ENCODE data around the gene STX10.

GRCh38 chr19:13102416-13102665, 47.8 kb downstream of the STX10 start:
- TF ChIP-seq, protein P1, sequence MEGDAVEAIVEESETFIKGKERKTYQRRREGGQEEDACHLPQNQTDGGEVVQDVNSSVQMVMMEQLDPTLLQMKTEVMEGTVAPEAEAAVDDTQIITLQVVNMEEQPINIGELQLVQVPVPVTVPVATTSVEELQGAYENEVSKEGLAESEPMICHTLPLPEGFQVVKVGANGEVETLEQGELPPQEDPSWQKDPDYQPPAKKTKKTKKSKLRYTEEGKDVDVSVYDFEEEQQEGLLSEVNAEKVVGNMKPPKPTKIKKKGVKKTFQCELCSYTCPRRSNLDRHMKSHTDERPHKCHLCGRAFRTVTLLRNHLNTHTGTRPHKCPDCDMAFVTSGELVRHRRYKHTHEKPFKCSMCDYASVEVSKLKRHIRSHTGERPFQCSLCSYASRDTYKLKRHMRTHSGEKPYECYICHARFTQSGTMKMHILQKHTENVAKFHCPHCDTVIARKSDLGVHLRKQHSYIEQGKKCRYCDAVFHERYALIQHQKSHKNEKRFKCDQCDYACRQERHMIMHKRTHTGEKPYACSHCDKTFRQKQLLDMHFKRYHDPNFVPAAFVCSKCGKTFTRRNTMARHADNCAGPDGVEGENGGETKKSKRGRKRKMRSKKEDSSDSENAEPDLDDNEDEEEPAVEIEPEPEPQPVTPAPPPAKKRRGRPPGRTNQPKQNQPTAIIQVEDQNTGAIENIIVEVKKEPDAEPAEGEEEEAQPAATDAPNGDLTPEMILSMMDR (IDR thresholded peaks at IDR 0.05 in 8 of 11, conservative IDR thresholded peaks at IDR 0.05 in 3 of 11): no peak
- TF ChIP-seq POLR2A (IDR thresholded peaks at IDR 0.05): no peak
- no peak for TF ChIP-seq POLR2AphosphoS5 (IDR thresholded peaks at IDR 0.05)
